T-helper 1 cell (primary cell): ENCODE results near the gene TMEM259.

ENCODE experiments used
- DNase-seq, 5 donors: peaks; one replicate each; pipeline ENCODE4 v3.0.0-alpha.2; 2012 to 2020
- total RNA-seq, 4 donors: gene quantifications; one replicate each; lab custom pipeline; 2026; lab: John Stamatoyannopoulos, UW

TMEM259 gene
- total RNA-seq = 214 to 303 (median 259) reads per million in 4 donors

DNA sequence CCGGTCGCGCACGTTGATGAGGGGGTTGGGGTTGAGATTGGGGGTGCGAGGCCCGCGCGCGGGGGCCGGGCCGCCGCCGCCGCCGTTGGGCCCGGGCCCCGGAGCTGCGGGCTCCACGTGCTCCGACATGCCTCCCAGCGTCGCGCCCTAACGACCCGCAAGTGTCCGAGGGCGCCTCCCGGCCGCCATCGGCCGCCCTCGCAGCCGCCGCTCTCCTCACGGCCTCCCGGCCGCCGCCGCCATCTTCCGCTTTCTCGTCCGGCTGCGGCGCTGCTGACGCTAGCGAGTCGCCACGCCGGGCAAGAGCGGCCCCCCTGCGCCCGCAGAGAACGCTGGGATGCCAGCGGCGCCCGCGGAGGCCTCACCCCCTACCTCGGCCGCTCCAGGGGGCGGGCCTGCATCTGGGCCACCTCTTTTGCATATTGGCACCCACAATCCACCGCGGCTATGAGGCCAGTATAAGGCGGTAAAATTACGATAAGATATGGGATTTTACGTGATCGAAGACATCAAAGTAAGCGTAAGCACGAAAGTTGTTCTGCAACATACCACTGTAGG lies at the start of gene TMEM259:
Gene TMEM259 (minus strand): TSS at position 256 of the 558 bp plus-strand sequence. CDS start 127 bp downstream, at position 129.
- peak; percentile 96 to 98 (median 97) for DNase-seq

DNA sequence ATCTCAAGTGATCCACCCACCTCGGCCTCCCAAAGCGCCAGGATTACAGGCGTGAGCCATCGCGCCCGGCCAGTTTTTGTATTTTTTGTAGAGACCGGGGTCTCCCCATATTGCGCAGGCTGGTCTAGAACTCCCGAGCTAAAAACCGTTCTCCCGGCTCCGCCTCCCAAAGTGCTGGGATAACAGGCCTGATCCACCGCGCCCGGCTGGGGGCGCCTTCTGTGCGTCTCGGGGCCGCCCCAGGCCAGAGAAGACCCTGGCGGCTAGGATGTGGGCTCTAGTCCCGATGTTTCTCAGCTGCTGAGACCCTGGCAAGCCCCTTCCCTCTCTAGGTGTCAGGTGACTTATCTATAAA lies 49.6 kb upstream of the TMEM259 start:
- no peak for DNase-seq

DNA sequence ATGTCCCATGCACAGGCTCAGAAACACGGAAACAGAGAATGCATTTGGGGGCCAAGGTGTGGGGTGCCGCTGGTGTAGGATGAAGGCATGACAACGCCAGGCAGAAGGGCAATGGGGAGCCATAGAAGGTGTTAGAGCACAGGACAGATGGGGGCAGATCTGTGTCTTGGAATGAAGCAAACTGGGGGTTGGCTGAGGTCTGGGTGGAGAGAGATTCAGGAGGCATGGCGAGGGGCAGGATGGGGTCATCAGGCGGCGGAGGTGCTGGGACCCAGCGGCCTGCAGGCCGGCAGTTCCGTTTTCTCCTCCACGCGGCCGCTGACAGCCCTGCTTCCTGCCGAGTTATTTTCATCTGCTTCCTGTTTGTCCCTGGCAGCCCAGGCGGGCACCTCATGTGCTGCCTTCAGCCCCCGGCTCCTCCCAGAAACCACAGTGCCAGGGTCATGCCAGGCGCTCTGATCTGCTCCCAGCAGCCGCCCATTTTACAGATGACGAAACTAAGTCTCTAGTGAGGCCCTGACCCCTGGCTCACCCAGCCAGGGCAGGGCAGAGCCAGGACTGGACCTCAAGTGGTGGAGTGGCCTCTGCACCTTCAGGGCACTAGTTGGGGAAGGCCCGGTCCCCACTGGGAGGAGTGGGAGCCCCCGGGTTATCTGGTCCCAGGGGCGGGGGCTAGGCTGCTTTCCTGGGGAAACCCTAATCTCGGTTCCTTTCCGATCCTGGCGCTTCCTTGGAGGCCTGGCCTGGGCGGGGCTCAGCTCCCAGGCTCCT lies 48.3 kb upstream of the TMEM259 start:
- peak; percentile 56 to 93 (median 64) for DNase-seq

DNA sequence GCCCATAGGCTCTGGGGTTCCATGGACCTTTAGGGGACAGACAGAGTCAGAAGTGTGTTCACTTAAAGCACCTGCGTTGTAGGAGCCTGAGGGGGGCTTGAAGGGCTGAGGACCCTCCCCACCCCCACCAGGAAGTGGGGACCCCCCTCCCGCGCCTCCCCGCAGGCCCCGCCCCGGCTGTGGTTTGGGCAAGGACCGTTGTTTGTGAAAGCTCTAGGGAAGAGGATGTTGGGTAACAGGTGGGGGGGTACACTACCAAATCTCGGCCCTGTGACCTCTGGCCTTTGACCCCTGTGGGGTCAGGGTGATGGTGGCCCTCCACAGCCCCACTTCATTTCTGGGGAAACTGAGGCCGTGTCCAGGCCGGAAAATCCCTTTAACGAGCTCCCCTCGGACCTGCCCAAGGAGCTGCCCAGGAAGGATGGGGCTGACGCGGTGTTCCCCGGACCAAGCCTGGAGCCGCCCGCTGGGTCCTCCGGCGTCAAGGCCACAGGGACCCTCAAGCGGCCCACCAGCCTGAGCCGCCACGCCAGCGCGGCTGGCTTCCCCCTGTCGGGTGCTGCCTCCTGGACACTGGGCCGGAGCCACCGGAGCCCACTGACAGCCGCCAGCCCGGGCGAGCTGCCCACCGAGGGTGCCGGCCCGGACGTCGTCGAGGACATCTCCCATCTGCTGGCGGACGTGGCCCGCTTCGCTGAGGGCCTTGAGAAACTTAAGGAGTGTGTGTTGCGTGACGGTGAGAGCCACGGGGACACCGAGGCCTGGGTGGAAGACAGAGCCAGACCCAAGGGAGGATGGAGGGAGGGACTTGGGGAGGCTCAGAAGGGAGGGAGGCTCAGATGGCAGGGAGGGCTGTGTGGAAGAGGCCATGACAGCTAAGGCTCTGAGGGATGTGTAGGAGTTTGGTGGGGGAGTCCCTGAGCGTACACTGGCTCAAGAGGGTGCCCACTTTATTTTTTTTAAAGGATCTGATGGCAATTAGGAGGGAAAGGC lies 47.4 kb upstream of the TMEM259 start:
- DNase-seq = peak in 3 of 5 donors; percentile 57 to 81 (median 58)

DNA sequence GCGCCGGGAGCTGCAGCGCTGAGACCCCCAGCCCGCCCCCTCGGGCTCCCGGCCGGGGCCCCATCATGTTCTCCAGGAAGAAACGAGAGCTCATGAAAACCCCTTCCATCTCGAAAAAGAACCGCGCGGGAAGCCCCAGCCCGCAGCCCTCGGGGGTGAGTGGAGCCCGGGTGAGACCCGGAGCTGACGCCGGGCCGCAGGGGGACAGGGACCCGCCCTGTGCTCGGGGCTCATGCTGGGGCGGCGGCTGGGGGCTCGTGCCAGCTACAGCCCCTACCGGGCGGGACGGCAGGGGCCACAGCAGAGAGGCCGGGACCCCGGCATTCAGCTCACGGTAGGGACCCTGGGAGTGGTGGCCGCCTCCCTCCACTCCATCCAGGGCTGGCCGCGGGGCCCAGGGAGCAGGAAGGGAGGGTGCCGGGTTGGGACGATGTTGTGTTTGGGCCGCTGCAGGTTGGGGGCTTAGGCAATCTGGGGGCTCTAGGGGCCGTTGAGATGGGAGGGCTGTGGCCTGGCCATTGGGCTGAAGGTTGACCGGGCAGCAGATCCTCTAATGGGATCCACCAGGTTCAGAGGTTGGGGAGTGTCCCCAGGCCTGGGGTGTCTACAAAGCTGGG lies 46.5 kb upstream of the TMEM259 start:
- peak in 4 of 5 donors; percentile 61 to 76 (median 70) for DNase-seq

DNA sequence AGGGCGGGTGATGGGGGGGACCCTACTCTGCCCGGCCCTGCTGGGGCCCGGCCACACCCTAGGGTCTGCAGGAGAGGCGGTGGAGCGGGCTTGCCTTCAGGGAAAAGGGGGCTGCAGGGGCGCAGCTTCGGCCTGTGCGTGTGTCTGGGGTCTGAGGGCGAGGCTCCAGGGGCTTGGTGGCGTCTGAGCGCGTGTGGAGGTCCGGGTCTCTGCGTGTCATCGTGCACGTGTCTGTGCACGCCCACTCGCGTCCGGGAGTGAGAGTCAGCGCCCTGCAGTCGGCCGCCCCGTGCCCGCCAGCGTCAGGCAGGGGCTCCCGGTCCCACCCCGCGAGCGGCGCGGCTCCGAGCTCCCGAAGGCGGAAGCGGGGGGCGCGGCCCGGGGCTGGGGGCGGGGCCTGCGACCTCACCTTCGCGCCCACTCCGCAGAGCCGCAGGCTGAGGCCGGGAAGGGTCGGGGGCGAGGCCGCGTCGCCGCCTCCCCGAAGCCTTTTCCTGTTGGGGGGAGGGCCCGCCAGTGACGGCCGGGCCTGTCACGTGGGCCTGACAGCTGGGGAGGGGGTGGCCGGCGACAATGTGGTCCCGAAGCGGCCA lies 45.9 kb upstream of the TMEM259 start, which contains the start of gene ARHGAP45:
Gene ARHGAP45 (plus strand): TSS at position 420 of the 593 bp plus-strand sequence. CDS start 239 bp downstream, outside the sequence.
- peak; percentile 67 to 88 (median 75) for DNase-seq

DNA sequence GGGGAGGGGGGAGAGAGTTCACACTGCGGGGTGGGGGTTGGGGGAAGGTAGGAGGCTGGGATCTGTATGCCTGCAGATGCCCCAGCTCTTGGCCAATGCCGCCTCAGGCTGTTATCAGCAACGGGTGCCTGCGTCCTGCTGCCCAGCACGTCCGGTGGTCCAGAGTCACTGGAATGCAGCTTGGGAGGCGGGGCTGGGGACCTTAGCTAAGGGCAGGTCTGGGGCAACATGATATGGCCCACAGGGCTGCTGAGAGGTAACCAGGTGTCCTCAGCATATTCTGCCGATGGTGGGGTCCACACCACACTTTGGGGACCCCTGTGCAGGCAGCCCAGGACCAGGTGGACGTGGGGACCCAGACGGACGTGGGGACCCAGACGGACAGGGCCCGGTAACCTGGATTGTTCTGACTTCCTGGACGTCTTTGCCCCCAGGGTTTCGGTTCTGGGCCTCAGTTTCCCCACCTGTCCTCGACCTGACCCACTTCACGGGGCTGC lies 45.4 kb upstream of the TMEM259 start:
- no peak for DNase-seq

DNA sequence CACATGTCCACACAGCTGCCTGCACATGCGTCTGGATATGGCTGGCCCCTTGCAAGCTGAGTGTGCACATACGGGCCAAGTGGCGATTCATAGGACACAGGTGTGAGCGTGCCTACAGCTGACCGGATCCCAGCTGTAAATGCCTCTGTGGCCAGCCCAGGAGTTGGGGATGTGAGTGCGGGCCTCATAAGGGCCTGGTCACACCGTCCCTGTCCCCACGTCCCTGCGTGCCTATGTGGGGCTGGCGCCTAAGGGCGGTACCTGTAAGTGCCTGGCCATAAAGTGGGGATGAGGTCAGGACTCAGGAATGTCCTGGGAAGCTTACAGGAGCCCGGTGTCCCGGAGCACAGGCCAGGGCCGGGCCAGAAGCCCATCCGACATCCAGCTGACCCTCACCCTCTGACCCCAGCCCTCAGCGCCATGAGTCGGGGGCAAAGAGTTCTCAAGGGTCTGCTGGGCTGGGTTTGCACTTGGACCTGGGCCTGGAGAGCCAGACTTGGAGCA lies 44.7 kb upstream of the TMEM259 start:
- no peak for DNase-seq

DNA sequence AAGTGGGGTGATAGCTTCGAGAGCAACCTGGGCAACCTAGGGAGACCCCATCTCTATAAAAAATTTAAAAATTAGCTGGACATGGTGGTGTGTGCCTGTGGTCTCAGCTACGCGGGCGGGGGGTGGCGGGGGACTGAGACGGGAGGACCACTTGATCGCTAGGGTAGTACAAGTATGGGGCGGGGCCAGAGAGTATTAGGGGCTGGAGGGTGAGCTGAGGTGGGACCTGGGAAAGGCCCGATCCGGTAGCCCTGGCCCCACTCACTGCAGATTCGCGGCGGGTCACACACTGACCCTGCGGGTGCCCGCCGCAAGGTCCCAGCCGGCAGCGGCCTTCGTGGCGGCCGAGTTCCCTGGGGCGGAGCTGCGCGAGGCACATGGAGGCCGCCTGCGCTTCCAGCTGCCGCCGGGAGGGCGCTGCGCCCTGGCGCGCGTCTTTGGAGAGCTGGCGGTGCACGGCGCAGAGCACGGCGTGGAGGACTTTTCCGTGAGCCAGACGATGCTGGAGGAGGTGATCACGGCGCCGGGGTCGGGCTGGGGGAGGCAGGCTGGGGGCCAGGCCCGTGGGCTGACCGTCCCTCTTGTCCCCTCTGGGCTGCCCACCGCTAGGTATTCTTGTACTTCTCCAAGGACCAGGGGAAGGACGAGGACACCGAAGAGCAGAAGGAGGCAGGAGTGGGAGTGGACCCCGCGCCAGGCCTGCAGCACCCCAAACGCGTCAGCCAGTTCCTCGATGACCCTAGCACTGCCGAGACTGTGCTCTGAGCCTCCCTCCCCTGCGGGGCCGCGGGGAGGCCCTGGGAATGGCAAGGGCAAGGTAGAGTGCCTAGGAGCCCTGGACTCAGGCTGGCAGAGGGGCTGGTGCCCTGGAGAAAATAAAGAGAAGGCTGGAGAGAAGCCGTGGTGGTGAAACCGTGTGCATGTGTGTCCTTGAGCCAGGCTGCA lies 44.0 kb upstream of the TMEM259 start:
- DNase-seq = peak in 4 of 5 donors; percentile 45 to 82 (median 63)

DNA sequence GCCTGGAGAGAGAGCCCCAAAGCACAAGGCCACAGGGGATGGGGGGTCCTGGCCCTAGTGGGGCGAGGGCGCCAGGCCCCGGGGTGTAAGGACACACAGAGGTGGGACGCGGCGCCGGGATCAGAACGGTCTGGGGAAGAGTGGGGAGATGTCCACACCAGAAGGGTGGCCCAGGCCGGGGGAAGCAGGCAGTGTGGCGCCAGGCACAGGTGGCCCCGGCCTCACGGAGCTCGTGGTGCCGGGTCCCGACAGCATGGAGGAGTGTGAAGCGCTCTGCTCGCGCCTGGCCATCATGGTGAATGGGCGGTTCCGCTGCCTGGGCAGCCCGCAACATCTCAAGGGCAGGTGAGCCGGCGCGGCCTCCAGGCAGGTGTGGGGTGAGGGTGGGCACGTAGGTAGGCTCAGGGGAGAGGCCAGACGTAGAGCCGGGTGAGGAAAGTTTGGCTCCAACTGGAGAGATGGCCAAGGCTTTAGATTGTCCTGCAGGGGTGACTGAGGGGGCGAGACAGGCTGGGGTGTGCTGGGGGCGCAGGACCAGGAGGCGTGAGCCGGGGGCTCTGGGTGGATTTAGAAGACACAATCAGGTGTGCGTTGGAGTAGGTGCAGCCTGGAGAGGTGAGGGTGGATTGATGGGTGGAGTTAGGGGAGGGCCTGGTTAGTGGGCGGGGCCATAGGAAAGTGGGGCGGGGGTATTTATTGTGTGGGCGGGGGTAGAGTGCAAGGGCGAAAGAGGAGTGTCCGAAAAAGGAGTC lies 43.2 kb upstream of the TMEM259 start:
- DNase-seq = no peak

DNA sequence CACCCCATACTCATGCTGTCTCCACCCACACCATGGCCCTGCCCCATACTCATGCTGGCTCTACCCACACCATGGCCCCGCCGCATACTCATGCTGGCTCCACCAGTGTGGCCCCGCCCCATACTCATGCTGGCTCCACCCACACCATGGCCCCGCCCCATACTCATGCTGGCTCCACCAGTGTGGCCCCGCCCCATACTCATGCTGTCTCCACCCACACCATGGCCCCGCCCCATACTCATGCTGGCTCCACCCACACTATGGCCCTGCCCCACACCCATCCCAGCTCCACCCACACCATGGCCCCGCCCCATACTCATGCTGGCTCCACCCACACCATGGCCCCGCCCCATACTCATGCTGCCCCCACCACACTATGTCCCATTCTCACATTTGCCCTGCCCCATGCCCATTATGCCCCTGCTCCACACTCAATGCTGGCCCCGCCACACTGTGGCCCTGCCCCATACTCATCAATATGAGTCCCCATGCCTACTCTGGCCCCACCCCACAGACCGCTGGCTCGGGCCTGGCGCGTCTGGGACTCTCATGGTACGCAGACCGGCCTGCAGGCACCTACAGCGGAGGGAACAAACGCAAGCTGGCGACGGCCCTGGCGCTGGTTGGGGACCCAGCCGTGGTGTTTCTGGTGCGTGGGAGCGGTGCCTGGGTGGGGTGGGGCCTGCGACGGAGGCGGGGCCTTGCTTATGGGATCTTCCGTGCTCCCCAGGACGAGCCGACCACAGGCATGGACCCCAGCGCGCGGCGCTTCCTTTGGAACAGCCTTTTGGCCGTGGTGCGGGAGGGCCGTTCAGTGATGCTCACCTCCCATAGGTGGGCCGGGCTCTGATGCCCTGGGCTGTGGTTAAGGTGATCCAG lies 42.3 kb upstream of the TMEM259 start:
- DNase-seq = peak; percentile 45 to 66 (median 65)

DNA sequence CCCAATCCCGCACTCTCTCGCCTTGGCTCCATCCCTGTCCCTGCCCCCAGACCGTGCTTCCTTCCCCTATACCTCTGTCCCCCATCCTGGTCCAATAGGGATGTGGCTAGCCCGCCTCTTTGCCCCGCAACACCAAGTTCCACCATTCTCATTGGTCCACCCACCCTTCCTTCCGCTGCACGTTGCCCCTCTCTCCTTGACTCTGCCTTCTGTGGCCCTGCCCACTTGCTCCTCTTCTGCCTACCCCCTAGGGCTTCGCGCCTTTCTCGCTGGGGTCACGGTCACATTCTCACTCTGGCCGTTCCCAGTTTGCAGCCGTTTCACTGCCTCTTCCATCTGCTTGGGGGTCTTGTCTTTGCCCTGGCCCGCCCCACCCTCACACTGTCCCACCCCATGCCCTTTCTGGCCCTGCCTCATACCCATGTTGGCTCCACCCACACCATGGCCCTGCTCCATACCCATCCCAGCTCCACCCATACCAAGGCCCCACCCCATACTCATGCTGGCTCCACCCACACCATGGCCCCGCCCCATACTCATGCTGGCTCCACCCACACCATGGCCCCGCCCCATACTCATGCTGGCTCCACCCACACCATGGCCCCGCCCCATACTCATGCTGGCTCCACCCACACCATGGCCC lies 41.6 kb upstream of the TMEM259 start:
- no peak for DNase-seq

DNA sequence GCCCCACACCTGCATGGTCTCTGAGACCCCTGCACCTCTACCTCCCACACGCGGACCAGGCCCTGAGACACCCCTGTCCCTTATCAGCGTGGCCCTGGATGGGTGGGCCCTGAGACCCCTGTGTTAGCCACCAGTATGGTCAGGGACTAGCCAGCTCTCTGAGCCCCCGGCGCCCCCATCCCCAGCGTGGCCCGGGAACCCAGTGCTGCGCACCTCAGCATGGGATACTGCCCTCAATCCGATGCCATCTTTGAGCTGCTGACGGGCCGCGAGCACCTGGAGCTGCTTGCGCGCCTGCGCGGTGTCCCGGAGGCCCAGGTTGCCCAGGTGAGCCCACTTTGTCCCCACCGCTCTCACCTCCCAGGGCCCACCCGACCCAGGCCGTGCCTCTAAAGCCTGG lies 41.1 kb upstream of the TMEM259 start:
- DNase-seq = no peak

DNA sequence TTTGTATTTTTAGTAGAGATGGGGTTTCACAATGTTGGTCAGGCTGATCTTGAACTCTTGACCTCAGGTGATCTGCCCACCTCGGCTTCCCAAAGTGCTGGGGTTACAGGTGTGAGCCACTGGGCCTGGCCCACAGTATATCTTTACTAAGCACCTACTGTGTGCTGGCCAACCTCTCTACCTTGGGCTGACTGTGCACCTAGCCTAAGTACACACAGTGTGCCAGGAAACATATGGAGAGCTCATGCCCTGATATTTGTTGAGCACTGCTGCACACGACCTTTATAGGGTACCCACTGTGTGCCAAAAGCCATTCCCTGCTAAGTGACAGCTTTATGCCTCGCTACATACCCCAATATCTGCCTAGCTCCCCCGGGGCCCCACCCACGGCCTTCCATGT lies 39.8 kb upstream of the TMEM259 start:
- no peak for DNase-seq

DNA sequence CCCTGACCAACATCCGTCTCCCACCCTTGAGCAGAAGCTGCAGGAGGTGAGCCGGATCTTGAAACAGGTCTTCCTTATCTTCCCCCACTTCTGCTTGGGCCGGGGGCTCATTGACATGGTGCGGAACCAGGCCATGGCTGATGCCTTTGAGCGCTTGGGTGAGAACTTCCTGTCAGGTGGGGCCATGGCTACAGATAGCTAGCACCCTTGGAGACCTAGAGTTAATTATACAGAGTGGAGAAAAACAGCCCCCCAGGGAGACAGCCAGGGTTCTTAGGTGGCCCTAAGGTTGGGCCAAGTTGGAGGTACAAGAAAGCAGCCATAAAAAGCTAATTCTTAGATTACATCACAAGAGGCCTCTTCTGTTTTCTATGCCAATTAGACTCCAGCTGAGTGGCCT lies 37.2 kb upstream of the TMEM259 start:
- DNase-seq = no peak

DNA sequence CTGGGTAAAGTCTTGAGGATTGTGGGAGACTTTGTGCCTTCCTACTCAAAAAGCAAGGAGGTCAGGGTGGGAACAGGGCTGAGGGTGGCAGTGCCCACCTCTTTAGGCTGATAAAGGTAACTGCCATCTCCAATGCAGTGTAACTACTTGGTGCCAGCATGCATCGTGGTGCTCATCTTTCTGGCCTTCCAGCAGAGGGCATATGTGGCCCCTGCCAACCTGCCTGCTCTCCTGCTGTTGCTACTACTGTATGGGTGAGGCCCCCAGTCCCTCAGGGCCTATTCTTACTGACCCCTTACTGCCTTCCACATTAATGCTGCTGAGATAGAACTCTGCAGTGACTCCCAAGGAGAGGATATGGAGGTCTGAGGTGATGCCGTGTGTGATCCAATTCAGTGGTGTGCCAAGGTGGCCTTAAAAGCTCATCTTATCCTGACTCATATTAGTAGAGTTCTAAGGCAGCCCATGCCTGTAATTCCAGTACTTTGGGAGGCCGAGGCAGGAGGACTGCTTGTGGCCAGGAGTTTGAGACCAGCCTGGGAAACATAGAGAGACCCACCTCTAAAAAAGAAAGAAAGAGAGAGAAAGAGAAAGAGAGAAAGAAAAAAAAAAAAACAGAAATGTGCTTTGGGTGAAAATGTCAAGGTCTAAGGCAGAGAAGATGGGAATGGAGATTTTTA lies 36.4 kb upstream of the TMEM259 start:
- DNase-seq = peak in 1 of 5 donors; percentile 67

DNA sequence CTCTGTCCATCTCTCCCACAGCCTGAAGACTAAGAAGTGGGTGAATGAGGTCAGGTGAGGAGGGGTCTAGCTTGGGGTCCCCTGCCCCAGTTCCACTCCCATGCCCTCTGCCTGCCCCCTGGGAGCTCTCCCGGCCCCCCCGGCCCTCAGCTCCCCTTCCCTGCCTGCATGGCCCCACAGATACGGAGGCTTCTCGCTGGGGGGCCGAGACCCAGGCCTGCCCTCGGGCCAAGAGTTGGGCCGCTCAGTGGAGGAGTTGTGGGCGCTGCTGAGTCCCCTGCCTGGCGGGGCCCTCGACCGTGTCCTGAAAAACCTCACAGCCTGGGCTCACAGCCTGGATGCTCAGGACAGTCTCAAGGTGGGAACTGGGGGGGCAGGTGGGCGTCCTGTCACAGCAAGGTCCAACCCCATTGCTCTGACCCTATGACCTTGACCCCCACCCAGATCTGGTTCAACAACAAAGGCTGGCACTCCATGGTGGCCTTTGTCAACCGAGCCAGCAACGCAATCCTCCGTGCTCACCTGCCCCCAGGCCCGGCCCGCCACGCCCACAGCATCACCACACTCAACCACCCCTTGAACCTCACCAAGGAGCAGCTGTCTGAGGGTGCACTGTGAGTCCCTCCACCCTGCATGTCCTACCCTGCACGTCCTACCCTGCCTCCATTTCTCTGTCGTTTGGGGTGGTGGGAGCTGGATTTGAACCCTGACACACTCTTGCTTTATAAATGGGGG lies 35.1 kb upstream of the TMEM259 start:
- DNase-seq = no peak
